ENCODE data around the gene ATXN7.

The ATXN7 gene

GRCh38 chr3:63864008-63864964 lies 619 bp downstream of the ATXN7 start:
- peak; percentile 38 for DNase-seq

GRCh38 chr3:63864965-63865327 lies 1.3 kb downstream of the ATXN7 start:
- DNase-seq = no peak

- no peak for DNase-seq
Measured at GRCh38 chr3:63867225-63867624, 3.6 kb downstream of the ATXN7 start.

- no peak for DNase-seq
Measured at GRCh38 chr3:63869940-63870614, 6.4 kb downstream of the ATXN7 start.

GRCh38 chr3:63870615-63871005 lies 6.9 kb downstream of the ATXN7 start:
- DNase-seq = no peak

- no peak for DNase-seq
Measured at GRCh38 chr3:63872135-63872924, 8.7 kb downstream of the ATXN7 start.

GRCh38 chr3:63874769-63875168 lies 11.1 kb downstream of the ATXN7 start:
- no peak for DNase-seq

GRCh38 chr3:63875510-63875909 lies 11.8 kb downstream of the ATXN7 start:
- no peak for DNase-seq

- no peak for DNase-seq
Measured at GRCh38 chr3:63876260-63876659, 12.6 kb downstream of the ATXN7 start.

- no peak for DNase-seq
Measured at GRCh38 chr3:63877737-63878393, 14.2 kb downstream of the ATXN7 start.

GRCh38 chr3:63878394-63879060 lies 14.9 kb downstream of the ATXN7 start:
- DNase-seq = no peak

- no peak for DNase-seq
Measured at GRCh38 chr3:63880653-63881052, 17.0 kb downstream of the ATXN7 start.

GRCh38 chr3:63886858-63887257 lies 23.2 kb downstream of the ATXN7 start:
- no peak for DNase-seq

GRCh38 chr3:63891518-63891917 lies 27.9 kb downstream of the ATXN7 start:
- no peak for DNase-seq

GRCh38 chr3:63892773-63893352 lies 29.2 kb downstream of the ATXN7 start:
- no peak for DNase-seq

- no peak for DNase-seq
Measured at GRCh38 chr3:63895422-63896189, 31.9 kb downstream of the ATXN7 start.

- no peak for DNase-seq
Measured at GRCh38 chr3:63896332-63897030, 32.8 kb downstream of the ATXN7 start.

GRCh38 chr3:63900010-63900409 lies 36.3 kb downstream of the ATXN7 start:
- DNase-seq = no peak

- no peak for DNase-seq
Measured at GRCh38 chr3:63900459-63900858, 36.8 kb downstream of the ATXN7 start.

All from T-helper 9 cell (primary cell).